HG03378 (cell line): ENCODE data around the gene CTSC.
A peak's percentile ranks its signal among the peaks of the same experiment; 100 is the strongest.

ENCODE experiments used
- ATAC-seq: cut with Tn5 transposase; IDR thresholded peaks from one replicate; pipeline ENCODE4 v1.9.1; 2021; ENCODE audit warnings: mild to moderate bottlenecking, moderate library complexity; ENCODE audit not compliant: unreplicated experiment

Gene CTSC

DNA sequence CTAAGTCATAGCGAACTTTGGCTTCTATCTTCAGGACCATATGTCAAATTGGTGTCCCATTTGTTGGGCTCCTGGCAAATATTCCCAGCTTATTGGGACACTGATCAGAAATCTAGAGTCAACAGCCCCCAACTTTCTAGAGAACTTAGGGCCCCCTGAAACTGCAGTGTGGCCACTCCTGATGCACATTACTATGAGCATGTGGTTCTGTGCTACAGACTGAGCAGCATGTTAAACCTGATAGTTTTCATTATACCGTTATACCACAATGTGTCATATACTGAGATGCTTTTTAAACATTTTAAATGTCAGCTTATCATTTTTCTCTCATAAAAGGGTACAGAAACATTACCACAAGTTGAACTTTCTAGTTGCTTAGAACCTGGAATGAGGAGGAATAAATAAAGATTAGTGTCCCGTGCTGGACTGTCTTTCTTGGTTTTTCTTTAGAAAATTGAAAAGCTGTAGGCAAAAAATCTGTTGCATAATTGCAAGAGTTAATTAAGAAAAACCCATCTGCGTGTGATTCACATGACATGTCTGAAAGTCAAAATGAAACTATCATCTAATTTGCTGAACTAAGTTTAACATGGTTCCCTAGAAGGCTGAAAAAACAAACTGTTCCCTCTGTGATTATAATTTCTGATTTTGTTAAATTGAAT, 16.4 kb upstream of the CTSC start:
- peak; percentile 35 for ATAC-seq

- no peak for ATAC-seq
Measured at GRCh38 chr11:88353386-88353785, 15.8 kb upstream of the CTSC start.

GRCh38 chr11:88352139-88352538, 14.6 kb upstream of the CTSC start:
- ATAC-seq: no peak

- ATAC-seq: no peak
Measured at GRCh38 chr11:88348870-88349269, 11.3 kb upstream of the CTSC start.

DNA sequence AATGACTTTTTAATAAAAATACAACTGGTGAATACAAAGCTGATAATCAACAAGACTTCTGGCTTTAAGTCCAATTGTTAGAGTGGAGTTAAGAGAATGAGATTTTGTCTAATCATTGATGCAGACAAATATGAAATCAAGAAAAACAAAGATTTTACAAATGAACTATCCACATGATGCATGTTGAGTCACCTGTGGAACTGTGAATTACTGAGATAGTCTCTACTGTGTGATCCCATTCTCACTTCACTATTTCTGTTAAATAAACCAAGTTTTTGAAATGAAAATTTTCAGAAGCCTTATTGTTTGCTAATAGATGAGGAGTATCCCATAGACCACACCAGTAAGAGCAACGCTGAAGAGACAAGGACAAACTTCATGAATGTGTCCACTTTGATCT, 8.4 kb upstream of the CTSC start:
- no peak for ATAC-seq

- ATAC-seq: peak; percentile 55
Measured at GRCh38 chr11:88345408-88345807, 7.9 kb upstream of the CTSC start.

GRCh38 chr11:88344869-88345268, 7.3 kb upstream of the CTSC start:
- no peak for ATAC-seq

DNA sequence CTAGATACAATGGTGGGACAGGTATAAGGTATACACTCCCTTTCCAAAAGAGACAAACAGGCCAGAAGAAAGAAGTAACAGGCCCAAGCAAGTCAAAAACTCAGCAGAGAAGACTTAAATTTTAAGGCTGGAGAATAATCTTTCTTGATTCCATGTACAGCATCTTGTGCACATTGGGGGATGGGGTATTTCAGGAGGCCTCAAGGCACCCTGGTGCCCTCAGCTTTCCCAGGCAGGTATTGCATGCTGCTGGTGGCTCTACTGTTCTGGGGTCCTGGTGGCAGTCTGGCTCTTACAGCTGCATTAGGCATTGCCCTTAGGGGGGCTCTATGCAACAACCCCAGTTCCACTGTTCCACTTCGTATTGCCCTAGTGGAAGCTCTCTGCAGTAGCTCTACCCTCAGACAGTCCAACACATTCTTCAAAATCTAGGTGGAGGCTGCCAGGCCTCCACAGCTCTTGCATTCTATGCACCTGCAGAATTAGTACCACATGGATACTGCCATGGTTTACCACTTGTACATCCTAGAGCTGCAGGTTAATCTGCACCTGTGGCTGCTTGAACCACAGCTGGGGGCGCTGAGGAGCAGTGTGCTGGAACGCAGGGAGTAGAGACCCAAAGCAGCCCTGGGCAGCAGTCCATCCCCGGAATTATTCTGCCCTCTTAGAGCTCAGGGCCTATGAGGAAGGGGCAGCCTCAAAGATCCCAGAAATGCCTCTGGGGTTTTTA, 4.2 kb upstream of the CTSC start:
- ATAC-seq: no peak

DNA sequence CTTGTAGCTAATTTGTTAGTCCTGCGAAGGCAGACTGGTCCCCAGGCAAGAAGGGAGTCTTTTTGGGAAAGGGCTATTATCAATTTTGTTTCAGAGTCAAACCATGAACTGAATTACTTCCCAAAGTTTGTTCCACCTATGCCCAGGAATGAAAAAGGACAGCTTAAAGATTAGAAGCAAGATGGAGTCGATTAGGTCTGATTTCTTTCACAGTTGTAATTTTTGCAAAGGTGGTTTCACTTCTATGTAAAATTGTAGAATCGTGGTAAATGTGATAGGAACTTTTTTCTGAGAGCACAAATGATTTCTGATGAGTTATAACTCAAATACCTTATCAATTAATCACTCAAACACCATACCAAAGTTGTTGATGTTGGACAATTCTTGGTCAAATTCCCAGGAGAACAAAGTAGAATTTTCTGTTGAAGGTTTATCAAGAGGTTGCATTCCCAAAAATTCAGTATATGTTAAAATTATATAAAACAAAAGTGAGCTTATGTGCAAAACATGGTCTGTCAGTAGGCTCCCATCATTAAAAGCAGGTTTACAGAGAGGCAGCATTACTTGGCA, 2.9 kb upstream of the CTSC start:
- no peak for ATAC-seq

DNA sequence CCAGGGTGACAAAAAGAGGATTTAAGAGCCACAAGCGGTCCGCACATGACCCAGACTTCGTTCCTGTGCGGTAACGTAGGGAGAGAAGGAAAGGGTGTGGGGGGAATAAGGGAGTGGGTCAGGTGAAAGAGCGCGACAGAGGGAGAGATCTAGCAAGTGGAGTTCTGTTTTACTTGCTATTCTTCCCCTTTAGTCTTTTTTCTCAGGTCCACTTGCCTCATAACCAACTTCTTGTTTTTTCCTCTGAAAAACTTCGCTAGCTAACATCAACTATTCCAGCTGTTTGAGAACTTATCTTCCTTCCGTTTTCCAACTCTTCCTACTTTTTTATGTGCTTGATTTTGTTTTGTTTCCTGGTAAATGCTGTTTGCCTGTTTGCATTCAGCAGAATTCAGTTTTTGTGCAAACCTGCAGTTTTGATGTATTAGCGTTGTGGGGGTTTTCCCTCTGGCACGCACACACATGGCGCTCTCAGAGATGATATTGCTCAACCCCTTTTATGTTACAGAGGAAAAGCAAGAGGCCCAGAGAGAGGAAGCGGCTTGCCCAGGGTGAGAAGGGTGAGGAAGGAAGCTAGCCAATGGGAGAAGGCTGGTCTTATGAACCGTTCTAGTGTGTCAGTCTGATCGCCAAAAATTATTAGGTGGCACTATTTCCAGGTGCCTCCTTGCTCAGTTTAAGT, 592 bp upstream of the CTSC start:
- ATAC-seq: peak; percentile 40

DNA sequence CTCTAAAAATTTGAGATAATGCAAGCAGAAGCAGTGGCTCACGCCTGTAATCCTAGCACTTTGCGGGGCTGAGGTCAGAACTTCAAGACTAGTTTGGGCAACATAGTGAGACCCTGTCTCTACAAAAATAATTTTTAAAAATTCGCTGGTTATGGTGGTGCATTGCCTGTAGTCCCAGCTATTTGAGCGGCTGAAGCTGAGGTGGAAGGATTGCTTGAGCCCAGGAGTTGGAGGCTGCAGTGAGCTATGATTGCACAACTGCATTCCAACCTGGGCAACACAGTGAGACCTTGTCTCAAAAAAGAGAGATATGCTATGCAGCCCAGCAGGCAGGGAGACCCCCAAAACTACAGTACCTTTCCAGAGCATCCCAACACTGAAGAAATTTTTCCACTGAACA, 2.3 kb downstream of the CTSC start:
- no peak for ATAC-seq

DNA sequence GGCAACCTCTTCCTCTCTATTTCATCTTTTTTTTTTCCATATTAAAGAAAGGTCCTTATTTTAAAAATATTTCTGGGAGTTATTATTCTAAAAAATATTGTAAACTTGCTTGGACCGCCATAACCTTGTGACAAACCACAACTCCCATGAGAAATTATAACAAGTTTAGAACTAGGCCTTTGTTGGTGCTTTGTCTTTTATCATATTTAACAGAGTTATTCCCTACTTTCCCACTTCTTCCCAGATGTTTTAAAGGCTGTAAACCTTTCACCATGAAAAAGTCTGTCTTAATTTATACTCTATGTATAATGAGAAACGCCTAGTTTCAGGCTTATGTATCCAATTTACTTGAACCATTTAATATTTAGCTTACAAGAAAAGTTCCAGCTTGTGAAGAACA, 3.7 kb downstream of the CTSC start:
- no peak for ATAC-seq

DNA sequence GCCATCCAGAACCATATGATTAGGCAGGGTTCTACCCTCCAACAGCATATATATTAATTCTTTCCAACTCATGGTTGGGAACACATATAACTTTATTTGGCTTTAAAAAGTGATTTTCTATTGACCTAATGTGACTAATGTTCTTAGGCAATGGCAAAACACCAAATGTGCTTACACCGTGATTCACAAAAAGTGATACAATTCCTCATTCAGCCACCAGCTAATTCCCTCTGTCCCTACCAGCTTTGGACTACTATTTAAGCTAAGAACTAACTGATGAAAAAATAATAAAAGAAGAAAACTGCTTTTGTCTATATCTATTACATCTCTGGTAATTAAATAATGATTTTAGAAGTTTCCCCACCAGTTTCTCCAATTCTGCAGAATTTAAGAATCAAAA, 4.7 kb downstream of the CTSC start:
- no peak for ATAC-seq

- ATAC-seq: no peak
Measured at GRCh38 chr11:88330826-88331428, 6.6 kb downstream of the CTSC start.

DNA sequence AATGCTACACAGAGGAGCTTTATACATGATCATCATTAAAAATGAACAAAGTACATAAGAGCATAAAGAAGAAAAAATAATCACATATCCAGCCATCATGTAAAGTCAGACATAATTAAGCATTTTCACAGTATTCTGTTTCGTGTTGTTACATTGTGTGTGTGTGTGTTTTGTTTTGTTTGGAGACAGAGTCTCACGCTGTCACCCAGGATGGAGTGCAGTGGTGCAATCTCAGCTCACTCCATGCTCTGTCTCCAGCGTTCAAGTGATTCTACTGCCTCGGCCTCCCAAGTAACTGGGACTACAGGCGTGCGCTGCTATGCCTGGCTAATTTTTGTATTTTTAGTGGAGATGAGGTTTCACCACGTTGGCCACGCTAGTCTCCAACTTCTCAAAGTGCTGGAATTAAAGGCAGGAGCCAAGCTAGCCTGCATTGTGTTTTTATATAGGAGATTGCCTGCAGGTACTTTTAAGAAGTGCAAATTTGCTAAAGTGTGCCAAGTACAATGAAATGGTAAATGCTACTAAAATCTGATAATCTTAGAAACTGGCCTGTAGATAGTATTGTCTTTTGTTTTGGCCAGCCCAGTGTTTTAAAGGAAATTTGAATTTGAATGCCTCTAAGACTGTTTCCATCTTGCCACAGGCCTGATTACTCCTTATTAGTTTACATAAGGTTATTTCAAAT, 7.8 kb downstream of the CTSC start:
- ATAC-seq: no peak

- ATAC-seq: peak; percentile 33
Measured at GRCh38 chr11:88327462-88328143, 9.9 kb downstream of the CTSC start.

DNA sequence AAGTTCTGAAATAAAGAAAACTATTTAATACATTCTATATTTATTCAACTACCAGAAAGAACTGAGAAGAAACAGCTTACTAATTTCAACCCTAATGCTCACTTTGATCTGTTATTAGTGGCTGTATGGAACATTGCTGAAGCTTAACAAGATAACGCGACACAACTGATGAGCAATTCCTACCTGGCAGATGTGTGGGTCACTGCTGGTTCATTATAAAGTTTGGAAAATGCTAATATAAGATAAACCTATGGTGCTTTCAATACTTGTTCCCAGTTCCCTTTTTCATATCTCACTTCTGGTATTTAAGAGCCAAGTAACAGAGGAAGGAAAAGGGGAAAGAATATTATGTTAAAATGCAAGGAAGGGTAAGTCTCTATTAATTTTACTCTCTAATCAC, 10.5 kb downstream of the CTSC start:
- peak; percentile 55 for ATAC-seq

- ATAC-seq: no peak
Measured at GRCh38 chr11:88326099-88326498, 11.4 kb downstream of the CTSC start.

- no peak for ATAC-seq
Measured at GRCh38 chr11:88324562-88325345, 12.8 kb downstream of the CTSC start.
